Tibial nerve (tissue), 4 donors: ENCODE results near the gene SWAP70. TPM values are rescaled to one million over a fixed set of nuclear protein-coding genes. Genes with fewer than 3 reads are reported as not detected.
A peak's percentile ranks its signal among the peaks of the same experiment; 100 is the strongest.

Experiments used
- DNase-seq, 2 donors: peaks; one replicate each; pipeline ENCODE4 v3.0.0-alpha.2; 2019; ENCODE audit warnings: low spot score in 2 of 2
- H3K27ac ChIP-seq, 4 donors: fragments of 200-600 bp; sonication (generic) in 3 of 4; one replicate each; pipeline ENCODE4 v1.5.1; 2017 to 2019; ENCODE audit warnings: mild to moderate bottlenecking in 1 of 4
- H3K27me3 ChIP-seq, 2 donors: fragments of 200-600 bp; sonication (generic) in 1 of 2; one replicate each; pipeline versions ENCODE4 v1.5.1 to v1.6.0; 2017 to 2019
- H3K36me3 ChIP-seq, 3 donors: fragments of 200-600 bp; sonication (generic); one replicate each; pipeline ENCODE4 v1.5.1; 2018 to 2019
- H3K4me1 ChIP-seq, 4 donors: fragments of 200-600 bp; sonication (generic) in 3 of 4; one replicate each; pipeline ENCODE4 v1.5.1; 2017 to 2019
- H3K4me3 ChIP-seq, 4 donors: fragments of 200-600 bp; sonication (generic) in 3 of 4; one replicate each; pipeline ENCODE4 v1.5.1; 2017 to 2019; ENCODE audit warnings: mild to moderate bottlenecking in 1 of 4, moderate library complexity in 1 of 4
- H3K9me3 ChIP-seq, 4 donors: fragments of 200-600 bp; sonication (generic) in 3 of 4; one replicate each; pipeline ENCODE4 v1.5.1; 2017 to 2019
- CTCF ChIP-seq, 5 experiments: fragments of 200-600 bp in 3 of 5; fragments of 450-650 bp in 2 of 5; sonication (generic) in 3 of 5; IDR thresholded peaks; one replicate each; pipeline ENCODE4 v1.5.1; 2016 to 2019; ENCODE audit warnings: antibody characterized with exemption in 5 of 5, mild to moderate bottlenecking in 3 of 5, moderate library complexity in 2 of 5
- EP300 ChIP-seq, 2 donors: sonication (generic); formaldehyde crosslinking; IDR thresholded peaks; one replicate each; pipeline ENCODE4 v1.6.1; 2017; ENCODE audit warnings: antibody characterized with exemption in 2 of 2, mild to moderate bottlenecking in 1 of 2
- POLR2A ChIP-seq, 2 donors: fragments of 450-650 bp; IDR thresholded peaks; one replicate each; pipeline ENCODE4 v1.6.1; 2017; ENCODE audit warnings: antibody characterized with exemption in 2 of 2, mild to moderate bottlenecking in 2 of 2, moderate library complexity in 2 of 2
- WGBS, 2 donors: methylation state at CpG; one replicate each; pipeline ENCODE4 v1.1.5; 2018; 5-methylcytosine and 5-hydroxymethylcytosine counted together
- total RNA-seq, 4 donors: library from RNA; depleted of rRNA; stranded (reverse); fragments of >200 nt; gene quantifications; one replicate each; pipeline ENCODE4 v1.1.0, GENCODE V29; 2016

Gene SWAP70
- 10 to 100 TPM; 51.0 to 79.1 (median 66.9) TPM for total RNA-seq

GRCh38 chr11:9663699-9664275 lies at the start of gene SWAP70:
SWAP70 (plus strand) TSS chr11:9664077; CDS start chr11:9664180, 103 bp downstream.
- DNase-seq, result peak; percentile 80 to 87
- no peaks in the 10 kb centered on the region for H3K27me3 ChIP-seq
- peak within 1 kb of the TSS; percentile 93 to 99 (median 96) for H3K27ac ChIP-seq
- H3K9me3 ChIP-seq, result peaks cover 0 to 18% (median 1%) of the 10 kb centered on the region in 4 donors
- H3K4me1 ChIP-seq, result peaks cover 0 to 24% (median 4%) of the 10 kb centered on the region in 4 donors
- TF ChIP-seq POLR2A (IDR thresholded peaks at IDR 0.05) (peak in 1 of 2 donors; percentile 69), CTCF (IDR thresholded peaks at IDR 0.05) (peak; percentile 24 to 84 (median 61)), EP300 (IDR thresholded peaks at IDR 0.05) (peak in 1 of 2 donors; percentile 79)
- H3K36me3 ChIP-seq, result peaks cover 0 to 21% (median 0%) of the 10 kb centered on the region in 3 donors
- peak within 1 kb of the TSS; percentile 52 to 100 (median 84) for H3K4me3 ChIP-seq
- whole genome bisulfite sequencing, 2 donors, result 2 to 3% methylated on average over 20 to 38 of the region's 38 CpGs

- WGBS, 2 donors, result 69 to 88% methylated on average over 2 of the region's 2 CpGs
- Histone ChIP-seq H3K4me3 (peak overlapping the region in 1 of 4 donors; percentile 59), H3K27ac (peak overlapping the region; percentile 93 to 99 (median 96)), H3K27me3 (no peaks in the 10 kb centered on the region), H3K4me1 (peaks cover 0 to 29% (median 11%) of the 10 kb centered on the region in 4 donors), H3K36me3 (no peaks in the 10 kb centered on the region), H3K9me3 (no peaks in the 10 kb centered on the region)
- no peak for TF ChIP-seq EP300 (IDR thresholded peaks at IDR 0.05)
- TF ChIP-seq POLR2A (IDR thresholded peaks at IDR 0.05), result no peak
- TF ChIP-seq CTCF (IDR thresholded peaks at IDR 0.05), result no peak
- no peak for DNase-seq
Measured at GRCh38 chr11:9615031-9615451, 48.8 kb upstream of the SWAP70 start.

GRCh38 chr11:9616042-9616675 lies 47.7 kb upstream of the SWAP70 start:
- 52 to 63% methylated on average over 2 of the region's 2 CpGs for WGBS, 2 donors
- DNase-seq, result no peak
- H3K36me3 ChIP-seq, result no peaks in the 10 kb centered on the region
- TF ChIP-seq EP300 (IDR thresholded peaks at IDR 0.05) (no peak), POLR2A (IDR thresholded peaks at IDR 0.05) (no peak), CTCF (IDR thresholded peaks at IDR 0.05) (no peak)
- peaks cover 0 to 29% (median 11%) of the 10 kb centered on the region in 4 donors for H3K4me1 ChIP-seq
- H3K9me3 ChIP-seq, result no peaks in the 10 kb centered on the region
- no peak overlapping the region for H3K4me3 ChIP-seq
- no peak overlapping the region for H3K27ac ChIP-seq
- no peaks in the 10 kb centered on the region for H3K27me3 ChIP-seq

- TF ChIP-seq CTCF (IDR thresholded peaks at IDR 0.05), result no peak
- no peak for TF ChIP-seq POLR2A (IDR thresholded peaks at IDR 0.05)
- no peak for TF ChIP-seq EP300 (IDR thresholded peaks at IDR 0.05)
- H3K27me3 ChIP-seq, result no peaks in the 10 kb centered on the region
- H3K4me1 ChIP-seq, result peaks cover 0 to 29% (median 11%) of the 10 kb centered on the region in 4 donors
- no peak for DNase-seq
- WGBS, 2 donors, result 95 to 96% methylated on average over 4 of the region's 4 CpGs
- no peak overlapping the region for H3K27ac ChIP-seq
- no peak overlapping the region for H3K4me3 ChIP-seq
- no peaks in the 10 kb centered on the region for H3K36me3 ChIP-seq
- H3K9me3 ChIP-seq, result no peaks in the 10 kb centered on the region
Measured at GRCh38 chr11:9616858-9617257, 47.0 kb upstream of the SWAP70 start.

- H3K27ac ChIP-seq, result no peak overlapping the region
- H3K36me3 ChIP-seq, result no peaks in the 10 kb centered on the region
- H3K4me3 ChIP-seq, result no peak overlapping the region
- H3K4me1 ChIP-seq, result peaks cover 0 to 22% (median 9%) of the 10 kb centered on the region in 4 donors
- 70 to 76% methylated on average over 5 of the region's 5 CpGs for WGBS, 2 donors
- no peaks in the 10 kb centered on the region for H3K9me3 ChIP-seq
- no peak for TF ChIP-seq POLR2A (IDR thresholded peaks at IDR 0.05)
- TF ChIP-seq EP300 (IDR thresholded peaks at IDR 0.05), result no peak
- no peak for TF ChIP-seq CTCF (IDR thresholded peaks at IDR 0.05)
- no peak for DNase-seq
- no peaks in the 10 kb centered on the region for H3K27me3 ChIP-seq
Measured at GRCh38 chr11:9617940-9618339, 45.9 kb upstream of the SWAP70 start.
